ENCODE measurements around the gene MYO15A. TPM values are rescaled to one million over a fixed set of nuclear protein-coding genes. Genes with fewer than 3 reads are reported as not detected.

The MYO15A gene
- total RNA-seq, 1 donor = 1.1 TPM

DNA sequence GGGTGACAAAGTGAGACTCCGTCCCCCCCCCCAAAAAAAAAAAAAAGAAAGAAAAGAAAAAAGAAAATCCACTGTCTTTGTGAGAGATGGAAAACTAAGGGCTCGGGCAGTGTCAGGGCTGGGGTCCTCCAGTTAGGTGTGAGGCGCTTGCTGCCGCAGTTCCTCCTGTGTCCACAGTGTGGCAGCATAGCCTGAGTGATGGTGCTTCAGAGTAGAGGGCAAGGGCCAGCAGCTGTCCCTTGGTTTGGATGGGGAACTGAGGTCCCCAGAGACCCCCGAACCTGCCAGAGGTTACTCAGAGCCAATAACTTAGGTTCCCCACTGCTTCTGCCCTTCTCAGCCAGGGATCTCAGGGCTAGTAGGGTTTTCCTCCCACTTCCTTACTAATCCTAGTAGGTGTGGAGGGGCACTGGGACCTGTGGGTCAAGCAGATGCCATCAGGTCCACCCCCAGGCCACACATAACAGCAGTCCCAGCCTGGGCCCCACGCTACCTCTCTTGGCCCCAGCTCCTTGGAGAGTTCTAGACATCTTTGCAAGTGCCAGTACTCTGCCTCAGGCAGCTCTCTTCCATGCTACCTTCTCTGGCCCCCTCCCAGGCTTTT lies 109.0 kb downstream of the MYO15A start:
- H3K27ac ChIP-seq (ENCODE audit: low read depth, low read length) = no peak overlapping the region
- H3K4me1 ChIP-seq (ENCODE audit: insufficient read depth, low read length) = peaks cover 27% of the 10 kb centered on the region
- TF ChIP-seq, protein P1, sequence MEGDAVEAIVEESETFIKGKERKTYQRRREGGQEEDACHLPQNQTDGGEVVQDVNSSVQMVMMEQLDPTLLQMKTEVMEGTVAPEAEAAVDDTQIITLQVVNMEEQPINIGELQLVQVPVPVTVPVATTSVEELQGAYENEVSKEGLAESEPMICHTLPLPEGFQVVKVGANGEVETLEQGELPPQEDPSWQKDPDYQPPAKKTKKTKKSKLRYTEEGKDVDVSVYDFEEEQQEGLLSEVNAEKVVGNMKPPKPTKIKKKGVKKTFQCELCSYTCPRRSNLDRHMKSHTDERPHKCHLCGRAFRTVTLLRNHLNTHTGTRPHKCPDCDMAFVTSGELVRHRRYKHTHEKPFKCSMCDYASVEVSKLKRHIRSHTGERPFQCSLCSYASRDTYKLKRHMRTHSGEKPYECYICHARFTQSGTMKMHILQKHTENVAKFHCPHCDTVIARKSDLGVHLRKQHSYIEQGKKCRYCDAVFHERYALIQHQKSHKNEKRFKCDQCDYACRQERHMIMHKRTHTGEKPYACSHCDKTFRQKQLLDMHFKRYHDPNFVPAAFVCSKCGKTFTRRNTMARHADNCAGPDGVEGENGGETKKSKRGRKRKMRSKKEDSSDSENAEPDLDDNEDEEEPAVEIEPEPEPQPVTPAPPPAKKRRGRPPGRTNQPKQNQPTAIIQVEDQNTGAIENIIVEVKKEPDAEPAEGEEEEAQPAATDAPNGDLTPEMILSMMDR (IDR thresholded peaks at IDR 0.05; ENCODE audit: extremely low read depth, low read depth, low read length) = peak; percentile 89
- peak; percentile 93 for DNase-seq (ENCODE audit: insufficient read length, low spot score, missing footprints)
- H3K36me3 ChIP-seq (ENCODE audit: insufficient read depth, low read length) = no peaks in the 10 kb centered on the region
- no peak overlapping the region for H2AFZ ChIP-seq (ENCODE audit: low read length)
- no peaks in the 10 kb centered on the region for H3K27me3 ChIP-seq (ENCODE audit: insufficient read depth, low read length)
- H3K4me3 ChIP-seq (ENCODE audit: insufficient read depth, low read length) = no peak overlapping the region
- H3K9me3 ChIP-seq (ENCODE audit: low read depth, low read length) = no peaks in the 10 kb centered on the region
- H3K79me2 ChIP-seq (ENCODE audit: insufficient read depth, low read length) = no peaks in the 10 kb centered on the region
- no peaks in the 10 kb centered on the region for H4K20me1 ChIP-seq (ENCODE audit: insufficient read depth, low read length)
- H3K4me2 ChIP-seq (ENCODE audit: insufficient read depth, low read length) = no peak overlapping the region

GRCh38 chr17:18218756-18219415 lies 110.3 kb downstream of the MYO15A start:
- Histone ChIP-seq H4K20me1 (ENCODE audit: insufficient read depth, low read length) (no peaks in the 10 kb centered on the region), H3K9me3 (ENCODE audit: low read depth, low read length) (no peaks in the 10 kb centered on the region), H3K27me3 (ENCODE audit: insufficient read depth, low read length) (no peaks in the 10 kb centered on the region), H3K4me2 (ENCODE audit: insufficient read depth, low read length) (peak overlapping the region; percentile 42), H3K36me3 (ENCODE audit: insufficient read depth, low read length) (no peaks in the 10 kb centered on the region), H3K4me1 (ENCODE audit: insufficient read depth, low read length) (peaks cover 27% of the 10 kb centered on the region), H3K79me2 (ENCODE audit: insufficient read depth, low read length) (no peaks in the 10 kb centered on the region), H2AFZ (ENCODE audit: low read length) (no peak overlapping the region), H3K27ac (ENCODE audit: low read depth, low read length) (no peak overlapping the region), H3K4me3 (ENCODE audit: insufficient read depth, low read length) (no peak overlapping the region)
- peak; percentile 93 for DNase-seq (ENCODE audit: insufficient read length, low spot score, missing footprints)
- TF ChIP-seq, protein P1 (IDR thresholded peaks at IDR 0.05; ENCODE audit: extremely low read depth, low read depth, low read length) = no peak

DNA sequence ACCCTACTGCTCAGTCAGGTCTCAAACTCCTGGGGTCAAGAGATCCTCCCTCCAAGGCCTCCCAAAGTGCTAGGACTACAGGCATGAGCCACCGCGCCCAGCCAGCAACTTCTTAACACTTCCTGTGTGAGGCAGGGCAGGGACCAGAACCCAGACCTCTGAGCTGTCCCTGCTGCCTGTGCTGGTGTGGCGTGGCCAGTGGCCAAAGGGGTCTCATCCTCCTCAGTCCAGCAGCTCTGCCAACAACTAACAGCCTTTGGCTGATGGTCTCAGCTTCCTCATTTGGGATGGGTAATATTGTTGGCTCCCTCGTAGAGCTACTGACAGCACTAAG lies 115.5 kb downstream of the MYO15A start:
- peak overlapping the region; percentile 58 for H3K27ac ChIP-seq (ENCODE audit: low read depth, low read length)

More for the DNA sequence above, 115.5 kb downstream of the MYO15A start:
- Histone ChIP-seq H2AFZ (ENCODE audit: low read length) (peak overlapping the region; percentile 63), H3K4me3 (ENCODE audit: insufficient read depth, low read length) (no peak overlapping the region), H3K4me2 (ENCODE audit: insufficient read depth, low read length) (no peak overlapping the region), H3K36me3 (ENCODE audit: insufficient read depth, low read length) (no peaks in the 10 kb centered on the region), H3K4me1 (ENCODE audit: insufficient read depth, low read length) (peaks cover 42% of the 10 kb centered on the region), H3K9me3 (ENCODE audit: low read depth, low read length) (no peaks in the 10 kb centered on the region), H3K27me3 (ENCODE audit: insufficient read depth, low read length) (no peaks in the 10 kb centered on the region), H4K20me1 (ENCODE audit: insufficient read depth, low read length) (peaks cover 27% of the 10 kb centered on the region), H3K79me2 (ENCODE audit: insufficient read depth, low read length) (peaks cover 33% of the 10 kb centered on the region)
- TF ChIP-seq, protein P1 (IDR thresholded peaks at IDR 0.05; ENCODE audit: extremely low read depth, low read depth, low read length) = no peak
- peak; percentile 87 for DNase-seq (ENCODE audit: insufficient read length, low spot score, missing footprints)
